UCSD-AML1 (cell line): ENCODE results near the gene KREMEN1.

ENCODE experiments used
- DNase-seq: peaks from one replicate; lab custom pipeline; 2025; ENCODE audit not compliant: unreplicated experiment; lab: John Stamatoyannopoulos, UW

Gene KREMEN1

DNA sequence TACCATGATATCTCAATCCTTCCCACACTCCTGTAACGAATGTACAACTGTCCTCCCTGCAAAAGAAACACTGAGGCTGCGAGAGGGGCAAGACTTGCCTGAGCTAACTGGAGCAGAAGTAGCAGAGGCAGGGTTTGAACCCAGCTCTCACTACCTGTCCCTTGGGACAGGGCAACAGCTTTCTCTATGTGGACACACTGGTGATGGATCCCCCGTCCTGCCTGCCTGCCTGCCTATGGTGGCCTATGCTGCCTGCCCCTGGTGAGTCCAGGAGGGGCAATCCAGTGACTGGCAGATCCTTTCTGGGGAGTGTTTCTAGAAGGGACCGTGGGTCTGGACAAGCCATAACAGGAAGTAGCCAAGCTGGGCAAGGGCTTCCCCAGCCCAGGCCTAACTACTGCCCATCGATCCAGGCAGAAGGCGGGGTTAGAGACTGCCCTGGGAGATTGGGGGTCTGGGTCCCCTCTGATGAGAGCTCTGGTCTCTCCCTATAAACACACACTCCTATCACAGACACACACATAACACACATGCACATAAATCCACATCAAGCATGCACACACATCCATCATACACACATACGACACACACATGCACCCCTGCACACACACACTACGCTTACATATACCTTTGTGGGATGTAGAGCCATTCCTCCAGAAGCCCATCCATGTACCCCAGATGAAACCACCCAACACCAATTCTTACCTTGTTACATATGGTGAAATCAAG lies 131.8 kb downstream of the KREMEN1 start:
- peak; percentile 34 for DNase-seq

DNA sequence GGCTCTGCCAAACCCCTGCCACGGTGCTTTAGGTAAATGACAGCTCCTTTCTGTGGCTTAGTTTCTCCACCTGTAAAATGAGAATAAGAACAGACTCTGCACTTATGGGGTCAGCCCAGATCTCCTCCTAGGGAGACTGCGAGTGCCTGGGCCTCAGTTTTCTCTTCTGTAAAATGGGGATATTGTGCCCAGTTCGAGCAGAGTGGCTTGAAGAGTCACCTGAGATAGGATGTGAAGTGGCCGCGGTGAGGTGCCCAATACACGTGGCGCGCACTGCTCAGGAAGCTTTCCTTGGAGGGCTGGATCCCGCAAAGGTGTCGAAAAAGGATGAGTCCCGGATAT lies 132.4 kb downstream of the KREMEN1 start:
- no peak for DNase-seq

DNA sequence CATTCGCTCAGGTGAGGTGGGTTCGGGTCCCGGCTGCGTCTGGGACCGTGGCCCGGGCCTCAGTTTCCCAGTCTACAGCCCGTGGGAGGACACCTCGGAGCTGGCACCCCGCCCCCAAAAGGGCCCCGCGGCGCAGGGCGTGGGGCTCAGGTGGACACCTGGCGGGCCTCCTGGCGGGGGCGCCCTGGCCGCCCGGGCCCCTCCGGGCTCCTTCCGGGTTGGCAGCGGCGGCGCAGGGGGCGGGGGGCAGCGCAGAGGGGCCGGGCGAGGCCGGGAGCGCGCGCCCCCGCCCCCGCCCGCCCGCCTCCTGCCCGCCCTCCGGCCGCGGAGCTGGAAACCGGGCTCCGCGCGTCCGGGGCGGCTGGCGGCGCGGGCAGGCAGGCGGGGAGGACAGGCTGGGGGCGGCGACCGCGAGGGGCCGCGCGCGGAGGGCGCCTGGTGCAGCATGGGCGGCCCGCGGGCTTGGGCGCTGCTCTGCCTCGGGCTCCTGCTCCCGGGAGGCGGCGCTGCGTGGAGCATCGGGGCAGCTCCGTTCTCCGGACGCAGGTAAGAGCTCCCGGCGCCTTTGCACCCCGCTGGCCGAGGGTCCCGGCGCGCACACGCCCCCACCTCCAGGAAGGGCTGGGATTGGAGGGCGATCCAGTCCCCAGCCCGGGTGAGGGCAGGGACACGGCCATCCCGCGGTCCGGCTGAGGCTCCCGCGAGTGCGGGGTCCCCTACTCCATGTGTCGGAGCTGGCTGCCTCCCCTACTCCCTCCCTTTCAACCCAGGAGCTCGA lies 132.9 kb downstream of the KREMEN1 start, which contains the start of gene EMID1:
TSS of gene EMID1 (plus strand) at position 303 of the 778 bp plus-strand sequence. CDS start at position 446, 143 bp downstream.
- peak; percentile 69 for DNase-seq

DNA sequence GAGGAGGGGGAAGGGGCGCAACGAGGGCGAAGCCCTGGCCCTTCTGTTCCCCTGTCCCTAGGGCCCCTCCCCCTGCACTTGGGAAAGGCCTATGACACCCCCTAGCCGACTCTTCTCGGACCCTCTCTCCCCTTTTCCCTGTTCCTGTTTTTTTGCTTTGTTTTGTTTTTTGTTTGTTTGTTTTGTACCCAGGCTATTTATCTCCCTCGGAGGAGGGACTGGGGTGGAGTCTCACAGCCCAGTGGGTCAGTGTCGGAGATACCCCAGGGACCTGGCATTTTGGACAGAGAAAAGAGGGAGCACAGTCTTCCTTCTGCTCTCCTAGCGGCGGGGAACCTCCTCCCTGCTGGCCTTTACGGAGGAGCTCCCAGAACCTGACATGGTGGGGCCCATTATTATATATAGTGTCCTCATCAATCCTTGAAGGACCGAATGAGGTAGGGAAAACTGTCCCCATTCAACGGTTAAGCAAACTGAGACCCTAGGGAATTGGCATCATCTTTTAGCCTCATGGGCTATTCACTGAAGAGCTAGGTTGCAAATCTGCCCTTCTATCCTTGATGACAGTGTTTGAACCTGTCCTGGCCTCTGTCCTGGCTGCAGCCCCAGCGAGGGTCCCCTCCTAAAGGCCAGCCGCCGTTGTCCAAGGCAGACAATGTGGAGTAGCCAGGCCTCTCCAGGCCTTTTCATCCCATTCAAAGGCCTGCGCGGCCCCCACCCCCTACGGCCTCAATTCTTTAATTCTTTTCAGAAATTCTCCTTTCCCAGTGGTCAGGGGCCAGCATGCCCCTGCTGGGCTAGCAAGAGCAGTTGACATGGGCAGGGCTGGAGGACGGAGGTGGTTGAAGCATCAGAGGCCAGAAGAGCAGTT lies 133.8 kb downstream of the KREMEN1 start:
- DNase-seq: no peak

DNA sequence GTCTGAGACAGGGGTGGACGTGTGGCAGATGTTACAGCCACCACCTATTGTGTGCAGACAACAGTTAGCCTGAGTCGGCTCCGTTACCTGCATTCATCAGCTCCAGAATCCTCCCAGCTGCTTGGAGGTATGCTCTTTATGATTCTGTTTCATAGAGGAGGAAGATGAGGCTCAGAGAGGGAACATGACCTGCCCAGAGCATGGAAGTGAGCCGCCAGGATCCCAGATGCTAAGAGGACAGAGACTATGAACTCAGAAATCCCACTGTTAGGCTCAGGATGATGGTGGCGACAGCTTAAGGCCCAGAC lies 134.4 kb downstream of the KREMEN1 start:
- no peak for DNase-seq

DNA sequence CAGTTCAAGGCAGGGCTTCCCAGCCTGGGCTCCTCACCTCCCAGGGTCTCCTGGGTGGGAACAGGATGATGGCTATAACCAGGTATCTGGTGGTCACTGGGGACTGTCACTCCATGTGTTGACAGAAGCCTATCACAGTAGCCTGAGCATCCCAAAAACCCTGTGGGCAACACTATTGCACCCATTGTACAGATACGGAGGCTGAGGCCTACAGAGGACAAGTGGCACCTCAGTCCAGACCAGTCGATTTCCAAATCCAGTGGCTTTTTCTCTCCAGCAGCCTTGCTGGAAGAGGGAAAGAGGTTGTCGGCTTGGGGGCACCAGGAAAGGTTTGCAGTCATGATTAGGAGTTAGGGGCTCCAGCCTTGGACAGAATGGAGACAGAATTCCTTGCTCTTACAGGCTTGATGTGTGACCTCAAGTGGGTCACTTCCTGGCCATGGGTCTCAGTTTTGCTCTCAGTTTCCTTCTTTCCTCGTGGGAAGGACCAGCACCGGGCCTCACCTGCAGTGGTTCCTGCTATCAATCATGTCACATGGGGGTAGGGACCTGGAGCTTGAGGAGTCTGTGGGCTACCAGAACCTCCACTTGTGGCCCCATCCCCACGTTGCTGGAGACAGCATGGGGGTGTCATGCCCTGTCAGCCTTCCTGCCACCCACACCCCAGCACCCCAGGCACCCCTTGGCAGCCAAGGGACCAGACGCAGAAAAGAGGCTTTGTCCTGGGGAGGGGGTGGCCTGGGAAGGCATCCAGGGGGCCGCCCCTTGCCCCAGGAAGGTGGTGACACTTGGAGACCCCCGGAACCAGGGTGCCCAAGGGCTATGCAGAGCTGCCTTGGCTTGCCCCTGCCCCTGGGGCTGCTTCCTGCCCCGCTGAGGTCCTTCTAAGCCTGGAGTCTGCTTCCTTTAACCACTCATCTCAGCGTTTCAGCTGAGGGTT lies 135.0 kb downstream of the KREMEN1 start:
- no peak for DNase-seq

DNA sequence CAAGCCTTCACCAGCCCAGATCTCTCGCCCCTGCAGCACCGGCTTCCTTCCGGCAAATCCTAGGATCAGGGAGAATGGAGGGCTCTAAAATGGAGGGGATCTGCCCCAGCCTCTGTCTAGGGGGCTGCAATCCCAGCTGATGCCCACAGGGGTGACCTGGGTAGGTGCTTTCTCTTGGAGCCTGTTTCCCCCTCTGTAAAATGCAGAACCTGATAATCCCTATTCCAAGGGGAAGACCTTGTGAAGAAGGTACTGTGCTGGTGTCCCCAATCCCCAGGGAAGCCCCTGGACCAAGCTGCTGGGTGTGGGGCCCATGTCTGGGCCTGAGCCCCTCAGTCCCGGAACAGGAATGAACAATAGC lies 135.6 kb downstream of the KREMEN1 start:
- no peak for DNase-seq

DNA sequence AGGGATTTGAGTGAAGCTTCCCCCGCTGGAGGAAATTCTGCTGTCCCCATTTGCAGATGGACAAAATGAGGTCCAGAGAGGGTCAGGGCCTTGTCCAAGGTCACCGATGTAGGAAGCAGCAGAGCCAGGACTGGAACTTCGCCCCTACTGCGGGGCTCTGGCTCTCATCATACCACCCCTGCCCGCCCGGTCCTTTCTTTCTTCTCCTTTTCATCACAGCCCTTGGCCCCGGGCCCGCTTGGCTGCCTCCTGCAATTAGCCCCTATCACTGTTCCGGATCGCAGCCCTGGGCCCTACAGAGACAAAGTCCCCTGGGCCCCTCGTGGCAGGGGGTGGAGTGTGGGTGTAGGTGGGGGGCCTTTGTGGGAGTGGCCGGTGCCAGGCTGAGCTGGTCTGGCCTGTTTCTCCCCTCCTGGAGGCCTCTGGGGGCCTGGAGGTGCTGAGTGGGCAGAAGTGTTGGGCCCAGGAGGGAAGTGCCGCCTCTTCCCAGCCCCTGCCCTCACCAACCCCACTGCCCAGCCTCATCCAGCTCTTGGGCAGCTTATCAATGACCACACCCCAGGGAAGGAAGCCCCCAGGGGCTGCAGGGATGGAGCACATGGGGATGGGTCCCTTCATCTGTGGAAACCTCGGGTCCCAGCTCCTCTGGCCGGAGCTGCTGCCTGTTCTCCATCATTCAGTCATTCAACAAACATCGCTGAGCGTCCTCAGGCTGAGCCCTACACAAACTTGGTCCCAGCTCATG lies 136.2 kb downstream of the KREMEN1 start:
- no peak for DNase-seq

DNA sequence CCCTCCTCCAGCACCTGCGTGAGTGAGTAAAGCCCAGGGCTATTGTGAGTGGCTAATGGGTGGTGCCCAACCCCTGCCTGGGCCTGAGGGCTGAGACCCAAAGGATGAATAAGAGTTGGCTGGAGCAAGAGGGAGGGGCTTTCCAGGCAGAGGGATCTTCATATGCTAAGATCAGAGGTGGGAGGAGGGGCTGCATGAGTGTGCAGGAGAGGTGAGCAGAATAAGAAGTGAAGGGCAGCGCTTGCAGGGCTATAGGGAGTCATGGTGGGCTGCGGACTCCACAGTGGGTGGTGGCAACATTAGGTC lies 136.7 kb downstream of the KREMEN1 start:
- DNase-seq: no peak

DNA sequence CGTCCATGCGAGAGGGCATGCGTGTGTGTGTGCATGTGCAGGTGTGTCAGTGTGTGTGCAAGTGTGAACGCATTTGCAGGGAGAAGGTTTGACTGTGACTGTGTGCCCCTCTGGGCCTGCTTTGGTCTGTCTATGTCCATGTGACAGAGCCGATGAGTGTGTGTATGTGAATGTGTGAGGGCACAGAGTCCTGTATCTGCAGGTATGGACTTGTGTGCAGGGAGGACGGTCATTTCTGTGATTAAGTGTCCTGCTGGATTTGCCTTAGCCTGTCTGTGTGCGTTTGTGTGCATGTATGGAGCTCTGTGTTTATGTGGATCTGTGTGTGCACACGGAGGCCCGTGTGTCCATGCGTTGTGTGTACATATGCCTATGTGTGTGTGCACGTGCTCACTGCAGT lies 138.2 kb downstream of the KREMEN1 start:
- DNase-seq: no peak

DNA sequence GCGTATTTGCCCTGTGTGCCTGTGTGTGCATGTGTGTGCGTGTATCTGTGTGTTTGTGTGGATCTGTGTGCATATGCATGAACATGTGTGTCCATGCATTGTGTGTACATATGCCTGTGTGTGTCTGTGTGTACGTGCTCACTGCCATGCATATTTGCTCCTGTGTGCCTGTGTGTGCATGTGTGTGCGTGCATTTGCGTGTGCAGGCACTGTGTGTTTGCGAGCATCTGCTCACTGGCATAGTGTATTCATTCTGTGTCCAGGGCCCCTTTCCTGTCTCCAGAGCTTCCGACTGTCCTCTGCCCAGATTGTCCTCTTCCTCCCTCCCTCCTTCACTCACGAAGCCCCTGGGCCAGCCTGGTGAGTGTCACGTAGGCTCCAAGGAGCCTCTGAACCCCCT lies 138.6 kb downstream of the KREMEN1 start:
- DNase-seq: no peak

DNA sequence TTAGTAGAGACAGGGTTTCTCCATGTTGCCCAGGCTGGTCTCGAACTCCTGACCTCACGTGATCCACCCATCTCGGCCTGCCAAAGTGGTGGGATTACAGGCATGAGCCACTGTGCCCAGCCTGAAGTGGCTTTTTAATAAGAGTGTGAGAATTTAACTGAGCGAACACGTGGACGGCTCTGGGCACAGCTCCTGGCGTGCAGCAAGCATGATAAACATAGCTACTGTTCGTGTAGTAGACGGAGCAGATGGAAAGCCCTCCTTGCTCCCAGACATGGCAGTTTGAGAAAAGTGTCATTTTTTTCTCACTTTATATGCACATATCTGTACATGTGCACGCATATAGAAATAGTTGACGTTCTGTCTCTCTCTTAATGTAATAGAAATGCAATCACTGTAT lies 139.9 kb downstream of the KREMEN1 start:
- no peak for DNase-seq

DNA sequence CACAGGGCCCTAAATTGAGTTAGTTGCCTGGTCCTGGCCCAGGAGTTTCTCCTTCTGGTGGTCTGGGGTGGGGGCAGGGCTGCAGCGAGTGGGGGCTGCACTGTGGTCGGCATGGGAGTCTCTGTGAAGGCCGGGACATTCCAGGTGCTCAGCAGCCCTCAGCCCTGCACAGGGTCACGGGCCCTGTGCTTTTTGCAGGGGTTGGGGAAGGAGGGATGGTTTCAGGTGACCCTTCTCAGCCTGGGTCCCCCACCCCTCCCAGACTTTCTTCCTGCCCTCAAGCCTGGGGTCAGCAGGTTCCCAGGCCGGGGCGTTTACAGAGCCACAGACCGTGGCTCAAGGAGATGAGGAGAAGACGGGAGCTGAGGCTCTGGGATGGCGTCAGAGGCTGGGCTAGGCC lies 140.7 kb downstream of the KREMEN1 start:
- no peak for DNase-seq

DNA sequence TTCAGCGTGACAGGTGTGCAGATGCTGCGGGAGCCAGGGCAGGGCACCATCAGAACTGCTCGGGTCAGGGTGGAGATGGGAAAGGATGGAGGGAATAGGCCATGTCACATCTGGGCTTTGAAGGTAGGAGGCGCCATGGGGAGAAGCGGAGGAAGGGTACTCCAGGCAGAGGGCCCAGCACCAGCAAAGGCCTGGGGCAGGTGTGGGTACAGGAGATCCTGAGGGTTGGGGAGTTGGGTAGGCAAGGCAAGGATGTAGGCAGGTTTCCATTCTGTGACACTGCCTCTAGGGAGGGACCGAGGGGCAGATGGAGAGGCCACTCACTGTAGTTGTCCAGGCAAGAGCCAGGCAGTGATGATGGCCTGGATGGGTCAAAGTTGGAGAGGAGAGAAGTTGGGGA lies 141.4 kb downstream of the KREMEN1 start:
- DNase-seq: no peak

DNA sequence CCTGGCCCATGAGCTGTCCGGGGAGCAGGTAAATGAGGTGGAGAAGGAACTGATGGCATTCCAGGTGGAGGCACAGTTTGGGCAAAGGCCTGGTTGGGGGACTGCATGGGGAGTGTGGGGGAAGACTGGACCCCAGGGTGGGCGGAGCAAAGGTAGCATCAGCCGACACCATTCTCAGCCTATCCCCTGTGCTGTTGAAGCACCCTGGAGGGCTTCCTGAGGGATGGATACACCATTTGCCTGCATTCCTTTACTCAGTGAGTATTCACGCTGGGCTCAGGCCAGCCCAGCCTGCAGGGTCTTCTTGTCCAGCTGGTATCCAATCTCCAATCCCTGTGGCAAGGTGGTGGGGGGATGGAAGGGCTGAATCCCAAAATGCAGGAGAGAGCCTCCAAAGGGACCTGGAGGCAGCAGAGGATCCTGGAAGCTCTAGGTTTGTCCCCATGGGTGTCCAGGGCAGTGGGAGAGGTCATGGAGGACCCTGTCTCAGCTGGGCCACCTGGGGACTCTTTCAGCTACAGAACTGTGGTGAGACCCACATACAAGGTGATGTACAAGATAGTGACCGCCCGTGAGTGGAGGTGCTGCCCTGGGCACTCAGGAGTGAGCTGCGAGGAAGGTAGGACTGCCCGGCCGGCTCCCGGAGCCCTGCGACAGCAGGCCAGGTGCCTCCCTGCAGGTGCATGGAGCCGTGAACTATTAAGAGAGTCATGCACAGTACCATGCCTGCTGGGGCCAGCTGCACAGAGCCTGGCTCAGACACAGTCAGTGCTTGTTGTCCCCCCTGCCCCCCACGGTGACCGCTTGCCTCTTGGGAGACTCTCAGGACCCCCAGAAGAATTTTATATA lies 142.4 kb downstream of the KREMEN1 start:
- DNase-seq: no peak

DNA sequence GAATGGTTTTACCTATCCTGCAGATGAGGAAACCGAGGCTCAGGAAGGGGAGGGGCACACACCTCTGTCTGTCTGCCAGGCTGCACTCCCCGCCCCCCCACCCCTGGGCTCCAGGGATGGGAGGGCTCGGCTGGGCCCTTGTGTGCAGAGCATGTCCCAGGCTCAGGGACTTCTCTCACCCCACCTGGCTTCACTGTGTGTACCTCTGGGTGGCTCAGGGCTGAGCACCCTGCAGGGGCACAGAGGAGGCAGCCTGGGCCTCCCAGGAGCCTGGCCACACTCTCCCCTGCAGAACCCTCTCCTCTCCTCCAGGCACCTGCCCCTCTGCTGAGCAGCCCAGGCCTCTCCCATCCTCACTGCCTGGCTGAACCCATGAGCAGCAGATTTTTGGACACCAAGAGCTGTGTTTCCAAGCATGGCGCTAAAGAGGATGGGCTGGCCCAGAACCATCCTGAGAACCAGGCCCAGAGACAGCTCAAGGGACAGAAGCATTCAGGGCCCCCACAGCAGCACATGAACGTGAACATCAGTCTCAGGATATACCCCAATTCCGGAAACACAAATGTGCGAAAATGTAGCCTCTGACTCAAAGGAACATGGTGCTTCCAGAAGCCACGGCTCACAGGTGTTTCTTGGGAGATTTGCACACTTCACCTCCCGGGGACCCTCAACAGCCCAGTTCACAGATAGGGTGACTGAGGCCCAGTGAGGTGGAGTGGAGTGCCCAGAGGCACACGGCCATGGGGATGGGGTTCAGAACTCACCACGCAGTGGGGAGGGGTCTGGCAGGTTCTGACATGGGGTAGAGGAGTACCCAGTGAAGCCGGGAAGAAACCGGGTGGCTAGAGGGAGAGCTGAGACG lies 143.4 kb downstream of the KREMEN1 start:
- no peak for DNase-seq

DNA sequence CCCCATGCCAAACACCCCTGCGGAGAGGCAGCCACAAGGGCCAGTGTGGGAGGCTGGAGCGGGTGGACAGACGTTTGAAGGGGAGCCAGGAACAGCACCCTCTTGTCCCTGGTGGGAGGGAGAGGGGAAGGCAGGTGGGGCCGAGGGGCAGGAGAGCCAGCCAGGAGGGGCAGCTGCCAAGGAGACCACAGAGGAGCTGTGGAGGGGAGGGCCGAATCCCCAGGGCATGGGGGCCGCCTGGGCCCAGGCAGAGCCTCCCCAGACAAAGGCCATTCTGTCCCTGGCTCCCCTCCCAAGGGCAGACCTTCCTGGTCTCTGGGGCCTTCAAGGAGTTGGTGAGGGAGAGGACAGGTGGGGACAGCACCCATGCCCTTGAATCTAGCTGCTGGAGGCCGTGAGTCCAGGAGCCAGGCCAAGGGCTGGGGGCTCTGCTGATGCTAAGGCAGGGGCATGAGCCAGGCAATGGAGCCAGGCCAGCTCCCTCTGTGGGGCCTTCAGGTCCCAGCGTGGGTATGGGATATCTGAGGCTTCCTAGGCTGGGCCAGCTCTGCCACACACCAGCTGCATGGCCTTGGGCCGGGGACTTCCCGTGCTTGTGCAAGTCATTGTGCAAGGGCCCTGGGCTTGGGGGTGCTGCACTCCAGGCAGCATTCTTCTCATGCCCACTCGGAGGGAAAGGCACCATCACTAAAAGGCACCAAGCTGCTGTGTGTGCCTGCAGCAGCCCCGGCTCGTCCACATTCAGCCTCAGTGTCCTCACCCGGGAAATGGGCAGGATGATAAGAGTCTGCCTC lies 144.2 kb downstream of the KREMEN1 start:
- DNase-seq: peak; percentile 29
